Mesenchymal stem cell (in vitro differentiated cells and primary cell): ENCODE data around the gene NEDD4L.
A peak's percentile ranks its signal among the peaks of the same experiment; 100 is the strongest.

Experiments
- DNase-seq: peaks from one replicate; pipeline ENCODE4 v3.0.0-alpha.2; 2013
- H2AFZ ChIP-seq: one replicate; pipeline ENCODE4 v1.6.1; 2013; ENCODE audit warnings: low read depth, mild to moderate bottlenecking, control low read depth, inconsistent platforms, low read length, moderate library complexity
- H2AK5ac ChIP-seq: 2 replicates; pipeline ENCODE4 v1.6.1; 2013; ENCODE audit warnings: low read length, moderate library complexity, mild to moderate bottlenecking, inconsistent platforms; ENCODE audit not compliant: severe bottlenecking
- H2BK120ac ChIP-seq: one replicate; pipeline ENCODE4 v1.6.1; 2013; ENCODE audit warnings: low read depth, mild to moderate bottlenecking, inconsistent platforms, low read length, moderate library complexity
- H2BK12ac ChIP-seq, 2 experiments: one replicate each; pipeline ENCODE4 v1.6.1; 2013; ENCODE audit warnings: inconsistent platforms in 2 of 2, low read length in 2 of 2, mild to moderate bottlenecking in 2 of 2, moderate library complexity in 2 of 2, control low read depth in 1 of 2
- H2BK15ac ChIP-seq: one replicate; pipeline ENCODE4 v1.6.1; 2013; ENCODE audit warnings: mild to moderate bottlenecking, low read depth, inconsistent platforms; ENCODE audit not compliant: poor library complexity, severe bottlenecking
- H2BK5ac ChIP-seq: 2 replicates; pipeline ENCODE4 v1.6.1; 2013; ENCODE audit warnings: low read depth, mild to moderate bottlenecking, low read length, control low read depth, inconsistent platforms; ENCODE audit not compliant: poor library complexity, severe bottlenecking
- H3K14ac ChIP-seq, 2 experiments: one replicate each; pipeline ENCODE4 v1.6.1; 2013; ENCODE audit warnings: inconsistent platforms in 2 of 2, low read length in 2 of 2, control low read depth in 1 of 2, mild to moderate bottlenecking in 1 of 2, moderate library complexity in 1 of 2
- H3K18ac ChIP-seq, 2 experiments: one replicate each; pipeline ENCODE4 v1.6.1; 2013; ENCODE audit warnings: inconsistent platforms in 2 of 2, low read length in 2 of 2, control low read depth in 1 of 2, low read depth in 1 of 2, mild to moderate bottlenecking in 1 of 2
- H3K23ac ChIP-seq, 2 experiments: one replicate each; pipeline ENCODE4 v1.6.1; 2013; ENCODE audit warnings: inconsistent platforms in 2 of 2, low read length in 2 of 2, mild to moderate bottlenecking in 2 of 2, moderate library complexity in 2 of 2, control low read depth in 1 of 2
- H3K27ac ChIP-seq: 2 replicates; pipeline ENCODE4 v1.5.1; 2013; ENCODE audit warnings: mild to moderate bottlenecking, moderate library complexity, low read length, control low read depth, inconsistent platforms; ENCODE audit not compliant: poor library complexity, severe bottlenecking
- H3K27me3 ChIP-seq, 2 experiments: 2 replicates each; pipeline versions ENCODE4 v1.6.1 to v1.7.0; 2013; ENCODE audit warnings: low read length in 2 of 2, mild to moderate bottlenecking in 2 of 2, moderate library complexity in 2 of 2, control low read depth in 1 of 2, inconsistent platforms in 1 of 2; ENCODE audit not compliant: control insufficient read depth in 1 of 2, insufficient read depth in 1 of 2
- H3K36me3 ChIP-seq, 2 experiments: 2 replicates each; pipeline versions ENCODE4 v1.6.1 to v1.7.0; 2013; ENCODE audit warnings: low read length in 2 of 2, control low read depth in 1 of 2, inconsistent platforms in 1 of 2, low read depth in 1 of 2, mild to moderate bottlenecking in 1 of 2; ENCODE audit not compliant: insufficient read depth in 2 of 2, control insufficient read depth in 1 of 2
- H3K4ac ChIP-seq, 2 experiments: one replicate each; pipeline ENCODE4 v1.6.1; 2013; ENCODE audit warnings: inconsistent platforms in 2 of 2, low read length in 2 of 2, mild to moderate bottlenecking in 2 of 2, moderate library complexity in 2 of 2, control low read depth in 1 of 2, low read depth in 1 of 2
- H3K4me1 ChIP-seq: 2 replicates; pipeline ENCODE4 v1.6.1; 2013; ENCODE audit warnings: low read depth, low read length, control low read depth; ENCODE audit not compliant: control insufficient read depth, insufficient read depth
- H3K4me2 ChIP-seq: 2 replicates; pipeline ENCODE4 v1.6.1; 2013; ENCODE audit warnings: low read length, mild to moderate bottlenecking, inconsistent platforms; ENCODE audit not compliant: poor library complexity, severe bottlenecking
- H3K4me3 ChIP-seq, 2 experiments: 2 replicates each; pipeline versions ENCODE4 v1.5.1 to v1.7.0; 2013; ENCODE audit warnings: low read length in 2 of 2, mild to moderate bottlenecking in 2 of 2, control low read depth in 1 of 2, low read depth in 1 of 2; ENCODE audit not compliant: insufficient read depth in 1 of 2
- H3K79me1 ChIP-seq: replicated peaks from 2 replicates; pipeline ENCODE4 v1.6.1; 2013; ENCODE audit warnings: mild to moderate bottlenecking, control low read depth, low read length, inconsistent platforms; ENCODE audit not compliant: poor library complexity, severe bottlenecking
- H3K9ac ChIP-seq: 2 replicates; pipeline ENCODE4 v1.7.0; 2013; ENCODE audit warnings: mild to moderate bottlenecking, low read length, moderate library complexity
- H3K9me3 ChIP-seq: 2 replicates; pipeline ENCODE4 v1.7.0; 2013; ENCODE audit warnings: mild to moderate bottlenecking, low read length; ENCODE audit not compliant: control insufficient read depth
- H4K8ac ChIP-seq: one replicate; pipeline ENCODE4 v1.6.1; 2013; ENCODE audit warnings: inconsistent platforms, mild to moderate bottlenecking, low read length, moderate library complexity
- H4K91ac ChIP-seq: one replicate; pipeline ENCODE4 v1.6.1; 2013; ENCODE audit warnings: mild to moderate bottlenecking, low read length, inconsistent platforms
- WGBS: methylation state at CpG from one replicate; pipeline ENCODE4 v1.1.7; 2013; ENCODE audit warnings: mixed read lengths; 5-methylcytosine and 5-hydroxymethylcytosine counted together

NEDD4L gene

DNA sequence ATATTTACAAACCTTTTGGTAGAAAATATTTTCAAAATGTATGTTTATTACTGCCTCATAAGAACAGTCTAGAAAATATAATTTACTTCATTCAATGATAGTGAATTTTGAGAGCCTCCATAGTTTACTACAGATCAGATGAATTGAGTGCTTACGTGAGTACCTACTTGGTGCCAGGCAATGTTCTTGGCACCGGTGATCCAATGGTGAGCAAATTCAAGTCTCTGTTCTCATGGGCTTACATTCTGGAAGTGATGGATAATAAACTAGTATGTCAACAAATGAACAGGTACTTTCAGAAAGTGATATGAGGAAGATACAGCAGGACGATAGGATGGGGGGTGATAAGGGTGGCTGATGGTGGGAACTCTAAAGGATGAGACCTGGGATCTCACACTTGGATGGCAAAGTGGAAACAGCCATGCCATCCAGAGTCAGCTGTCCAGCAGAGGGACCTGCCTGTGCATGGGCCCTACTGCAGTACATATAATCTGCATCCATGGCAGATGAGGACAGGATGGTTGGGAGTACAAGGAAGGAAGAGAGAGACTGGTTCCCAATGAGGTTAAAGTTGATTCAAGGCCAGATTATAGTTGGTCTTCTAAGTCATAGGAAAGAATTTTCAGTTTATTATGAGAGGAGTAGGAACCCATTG is 277.0 kb downstream of the NEDD4L start:
- WGBS, result 98% methylated on average over 3 of the region's 3 CpGs
- H4K91ac ChIP-seq, result no peak overlapping the region
- H3K23ac ChIP-seq, result no peak overlapping the region
- H2BK15ac ChIP-seq, result no peak overlapping the region
- no peak overlapping the region for H3K14ac ChIP-seq
- no peak overlapping the region for H3K4ac ChIP-seq
- H3K4me1 ChIP-seq, result peaks cover 9% of the 10 kb centered on the region
- no peak overlapping the region for H2AFZ ChIP-seq
- H3K9me3 ChIP-seq, result no peaks in the 10 kb centered on the region
- H2BK5ac ChIP-seq, result no peak overlapping the region
- no peak overlapping the region for H3K4me3 ChIP-seq
- H3K9ac ChIP-seq, result peak overlapping the region; percentile 82
- no peaks in the 10 kb centered on the region for H3K27me3 ChIP-seq
- H2BK120ac ChIP-seq, result no peak overlapping the region
- H3K36me3 ChIP-seq, result peaks cover 0 to 23% of the 10 kb centered on the region in 2 experiments
- no peak for DNase-seq
- no peak overlapping the region for H2AK5ac ChIP-seq
- H2BK12ac ChIP-seq, result no peak overlapping the region
- H3K4me2 ChIP-seq, result no peak overlapping the region
- no peak overlapping the region for H4K8ac ChIP-seq
- H3K79me1 ChIP-seq, result peaks cover 24% of the 10 kb centered on the region
- H3K27ac ChIP-seq, result no peak overlapping the region
- no peak overlapping the region for H3K18ac ChIP-seq

GRCh38 chr18:58321986-58322385 is 278.0 kb downstream of the NEDD4L start:
- peak; percentile 69 for DNase-seq
- Histone ChIP-seq H3K27me3 (no peaks in the 10 kb centered on the region), H2BK120ac (no peak overlapping the region), H2AFZ (no peak overlapping the region), H3K4me1 (peaks cover 5% of the 10 kb centered on the region), H4K91ac (no peak overlapping the region), H2AK5ac (no peak overlapping the region), H3K4ac (no peak overlapping the region), H3K18ac (no peak overlapping the region), H3K36me3 (peaks cover 0 to 19% of the 10 kb centered on the region in 2 experiments), H2BK15ac (no peak overlapping the region), H3K14ac (no peak overlapping the region), H3K27ac (no peak overlapping the region), H3K4me3 (no peak overlapping the region), H2BK12ac (no peak overlapping the region), H3K9ac (peak overlapping the region; percentile 82), H3K4me2 (no peak overlapping the region), H3K23ac (no peak overlapping the region), H2BK5ac (no peak overlapping the region), H3K79me1 (peaks cover 19% of the 10 kb centered on the region), H4K8ac (no peak overlapping the region), H3K9me3 (no peaks in the 10 kb centered on the region)
- WGBS, result 11% methylated on average over 4 of the region's 6 CpGs

- Histone ChIP-seq H3K4ac (no peak overlapping the region), H2BK12ac (peak overlapping the region in 1 of 2 experiments; percentile 78), H3K9me3 (no peaks in the 10 kb centered on the region), H3K14ac (peak overlapping the region in 1 of 2 experiments; percentile 53), H3K23ac (no peak overlapping the region), H3K36me3 (peaks cover 0 to 24% of the 10 kb centered on the region in 2 experiments), H3K9ac (no peak overlapping the region), H3K79me1 (peaks cover 21% of the 10 kb centered on the region), H2BK15ac (no peak overlapping the region), H2BK120ac (no peak overlapping the region), H3K4me2 (no peak overlapping the region), H4K91ac (peak overlapping the region; percentile 34), H3K4me1 (peaks cover 4% of the 10 kb centered on the region), H3K4me3 (peak overlapping the region in 1 of 2 experiments; percentile 5), H3K27ac (no peak overlapping the region), H3K18ac (peak overlapping the region in 1 of 2 experiments; percentile 58), H2BK5ac (no peak overlapping the region), H3K27me3 (no peaks in the 10 kb centered on the region), H4K8ac (peak overlapping the region; percentile 4), H2AK5ac (no peak overlapping the region), H2AFZ (no peak overlapping the region)
- no peak for DNase-seq
- WGBS, result 84% methylated on average over 5 of the region's 5 CpGs
Measured at GRCh38 chr18:58322464-58322863, 278.4 kb downstream of the NEDD4L start.

- H3K4me2 ChIP-seq, result no peak overlapping the region
- no peak overlapping the region for H3K4ac ChIP-seq
- H4K8ac ChIP-seq, result no peak overlapping the region
- H3K18ac ChIP-seq, result no peak overlapping the region
- no peak overlapping the region for H3K27ac ChIP-seq
- no peak overlapping the region for H2BK120ac ChIP-seq
- no peak overlapping the region for H2BK5ac ChIP-seq
- peaks cover 11% of the 10 kb centered on the region for H3K79me1 ChIP-seq
- H3K36me3 ChIP-seq, result peaks cover 0 to 20% of the 10 kb centered on the region in 2 experiments
- no peak overlapping the region for H2BK15ac ChIP-seq
- H4K91ac ChIP-seq, result no peak overlapping the region
- no peak overlapping the region for H3K14ac ChIP-seq
- no peak for DNase-seq
- no peak overlapping the region for H3K4me3 ChIP-seq
- H3K23ac ChIP-seq, result no peak overlapping the region
- WGBS, result 93% methylated on average over 12 of the region's 15 CpGs
- no peaks in the 10 kb centered on the region for H3K9me3 ChIP-seq
- H3K9ac ChIP-seq, result no peak overlapping the region
- H2AK5ac ChIP-seq, result no peak overlapping the region
- H2AFZ ChIP-seq, result no peak overlapping the region
- no peak overlapping the region for H2BK12ac ChIP-seq
- H3K27me3 ChIP-seq, result no peaks in the 10 kb centered on the region
- H3K4me1 ChIP-seq, result peaks cover 2% of the 10 kb centered on the region
Measured at GRCh38 chr18:58323866-58324762, 280.1 kb downstream of the NEDD4L start.
